M059J (cell line): Measurements from ENCODE around the gene SEPHS2. TPM values are rescaled to one million over a fixed set of nuclear protein-coding genes. Genes with fewer than 3 reads are reported as not detected.
"Not testable (repeated sequence)": the region's sequence is repeated elsewhere in the genome, so short reads cannot be mapped to it uniquely, and the experiment has no call there.

ENCODE experiments used
- DNase-seq: peaks from one replicate; pipeline ENCODE4 v3.0.0-alpha.2; 2012; ENCODE audit warnings: low read depth
- total RNA-seq: library from RNA; depleted of rRNA; stranded (reverse); fragments of >200 nt; shearing (Covaris generic); gene quantifications from 2 replicates; pipeline ENCODE4 v1.2.3, GENCODE V29; 2014; rRNA removed

Gene SEPHS2
- total RNA-seq, 1 experiment from 2014 or later = 11.3 TPM

- DNase-seq = no peak
Observed at GRCh38 chr16:30398661-30399434, 46.8 kb downstream of the SEPHS2 start.

DNA sequence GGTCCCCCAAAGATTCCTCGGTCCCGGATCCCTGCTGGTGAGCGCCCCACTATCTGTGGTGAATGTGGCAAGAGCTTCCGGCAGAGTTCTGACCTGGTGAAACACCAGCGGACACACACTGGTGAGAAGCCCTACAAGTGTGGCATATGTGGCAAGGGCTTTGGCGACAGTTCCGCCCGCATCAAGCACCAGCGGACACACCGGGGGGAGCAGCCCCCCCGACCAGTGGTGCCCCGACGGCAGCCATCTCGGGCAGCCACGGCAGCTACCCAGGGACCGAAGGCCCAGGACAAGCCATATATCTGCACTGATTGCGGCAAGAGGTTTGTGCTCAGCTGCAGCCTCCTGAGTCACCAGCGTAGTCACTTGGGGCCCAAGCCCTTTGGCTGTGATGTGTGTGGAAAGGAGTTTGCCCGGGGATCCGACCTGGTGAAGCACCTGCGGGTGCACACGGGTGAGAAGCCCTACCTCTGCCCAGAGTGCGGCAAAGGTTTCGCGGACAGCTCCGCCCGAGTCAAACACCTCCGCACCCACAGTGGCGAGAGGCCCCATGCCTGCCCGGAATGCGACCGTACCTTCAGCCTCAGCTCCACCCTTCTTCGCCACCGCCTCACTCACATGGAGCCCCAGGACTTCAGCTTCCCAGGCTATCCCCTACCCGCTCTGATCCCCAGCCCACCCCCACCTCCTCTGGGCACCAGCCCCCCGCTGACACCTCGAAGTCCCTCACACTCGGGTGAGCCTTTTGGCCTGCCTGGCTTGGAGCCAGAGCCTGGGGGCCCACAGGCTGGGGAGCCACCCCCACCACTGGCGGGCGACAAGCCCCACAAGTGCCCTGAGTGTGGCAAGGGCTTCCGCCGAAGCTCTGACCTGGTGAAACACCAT, 47.7 kb downstream of the SEPHS2 start:
- no peak for DNase-seq

- no peak for DNase-seq
Observed at GRCh38 chr16:30397056-30397455, 48.6 kb downstream of the SEPHS2 start.

DNA sequence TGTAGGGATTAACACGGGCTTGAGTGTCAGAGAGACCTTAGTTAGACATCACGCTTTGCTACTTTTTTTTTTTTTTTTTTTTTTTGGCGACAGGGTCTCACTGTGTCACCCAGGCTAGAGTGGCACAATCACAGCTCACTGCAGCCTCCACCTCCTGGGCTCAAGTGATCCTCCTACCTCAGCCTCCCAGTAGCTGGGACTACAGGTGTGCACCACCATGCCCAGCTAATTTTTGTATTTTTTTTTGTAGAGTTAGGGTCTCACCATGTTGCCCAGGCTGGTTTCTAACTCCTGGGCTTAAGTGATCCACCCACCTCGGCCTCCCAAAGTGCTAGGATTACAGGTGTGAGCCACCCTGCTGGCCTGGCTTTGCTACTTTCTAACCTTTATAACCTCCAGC, 49.0 kb downstream of the SEPHS2 start:
- not testable (repeated sequence) for DNase-seq

- DNase-seq = no peak
Observed at GRCh38 chr16:30395992-30396585, 49.6 kb downstream of the SEPHS2 start.

GRCh38 chr16:30395155-30395991, 50.3 kb downstream of the SEPHS2 start, which contains the start of gene ZNF48:
Gene ZNF48, plus strand, starts transcription at chr16:30395420. Its CDS starts 375 bp downstream, at chr16:30395795.
- peak; percentile 87 for DNase-seq

DNA sequence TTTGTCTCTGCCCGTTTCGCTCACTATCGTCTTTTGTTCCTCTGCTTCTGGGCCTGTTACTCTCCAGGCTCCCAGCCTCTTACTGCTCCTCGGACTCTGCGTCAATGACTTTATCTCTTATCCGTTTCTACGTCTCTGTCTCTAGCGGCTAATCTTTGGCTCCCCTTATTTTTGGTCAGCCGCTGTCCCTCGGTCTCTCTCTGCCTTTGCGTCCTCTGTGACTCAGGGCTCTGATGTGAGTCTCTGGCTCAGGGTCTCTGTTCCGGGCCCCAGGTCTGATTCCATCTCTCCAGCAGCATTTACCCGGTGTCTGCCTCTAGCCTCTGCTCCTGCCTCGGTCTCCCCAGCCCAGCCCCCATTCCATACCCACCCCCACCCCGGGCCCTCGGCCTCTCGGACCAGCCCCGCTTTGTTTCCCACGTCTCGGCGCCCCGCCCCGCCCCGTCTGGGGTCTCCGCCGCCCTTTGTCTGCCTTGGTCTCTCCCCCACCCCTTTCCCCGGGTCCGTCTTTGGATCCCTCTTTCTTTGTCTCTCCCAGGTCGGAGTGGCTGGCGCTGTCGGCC, 51.0 kb downstream of the SEPHS2 start:
- peak; percentile 43 for DNase-seq

Other genes starting within 250 kb of the SEPHS2 start
- 1.5 and 2.6 TPM in 2 replicates for gene SULT1A3, start 246.6 kb downstream of the SEPHS2 start, total RNA-seq
- 0.42 and 0.71 TPM in 2 replicates for gene NPIPB13, start 197.4 kb downstream of the SEPHS2 start, total RNA-seq
- gene CD2BP2, start 90.6 kb downstream of the SEPHS2 start, total RNA-seq = 34.8 and 64.7 TPM in 2 replicates
- gene TBC1D10B, start 75.4 kb downstream of the SEPHS2 start, total RNA-seq = 25.6 and 45.1 TPM in 2 replicates
- gene MYL11, start 71.1 kb downstream of the SEPHS2 start, total RNA-seq = not detected in 2 replicates
- gene SEPTIN1, start 63.3 kb downstream of the SEPHS2 start, total RNA-seq = 0.17 TPM in 1 of 2 replicates, not detected in the other
- 5.9 and 10.6 TPM in 2 replicates for gene ZNF48, start 50.5 kb downstream of the SEPHS2 start, total RNA-seq
- 7.1 and 21.8 TPM in 2 replicates for gene ZNF771, start 38.3 kb downstream of the SEPHS2 start, total RNA-seq
- gene DCTPP1, start 15.8 kb downstream of the SEPHS2 start, total RNA-seq = 32.2 and 42.9 TPM in 2 replicates
- gene ITGAL, start 26.9 kb upstream of the SEPHS2 start, total RNA-seq = not detected in 2 replicates
- 30.8 and 49.9 TPM in 2 replicates for gene ZNF768, start 80.7 kb upstream of the SEPHS2 start, total RNA-seq
- gene ZNF747, start 89.0 kb upstream of the SEPHS2 start, total RNA-seq = 3.1 and 7.5 TPM in 2 replicates
- 3.8 and 9.4 TPM in 2 replicates for gene ZNF764, start 112.5 kb upstream of the SEPHS2 start, total RNA-seq
- 7.6 and 10.5 TPM in 2 replicates for gene ZNF688, start 125.8 kb upstream of the SEPHS2 start, total RNA-seq
- gene ZNF785, start 139.8 kb upstream of the SEPHS2 start, total RNA-seq = 4.0 and 6.3 TPM in 2 replicates
- 9.9 and 12.7 TPM in 2 replicates for gene ZNF689, start 164.5 kb upstream of the SEPHS2 start, total RNA-seq
- 6.1 and 14.1 TPM in 2 replicates for gene PRR14, start 205.1 kb upstream of the SEPHS2 start, total RNA-seq
- 7.5 and 14.2 TPM in 2 replicates for gene FBRS, start 212.6 kb upstream of the SEPHS2 start, total RNA-seq